ENCODE results near the gene CPNE8.

The CPNE8 gene

DNA sequence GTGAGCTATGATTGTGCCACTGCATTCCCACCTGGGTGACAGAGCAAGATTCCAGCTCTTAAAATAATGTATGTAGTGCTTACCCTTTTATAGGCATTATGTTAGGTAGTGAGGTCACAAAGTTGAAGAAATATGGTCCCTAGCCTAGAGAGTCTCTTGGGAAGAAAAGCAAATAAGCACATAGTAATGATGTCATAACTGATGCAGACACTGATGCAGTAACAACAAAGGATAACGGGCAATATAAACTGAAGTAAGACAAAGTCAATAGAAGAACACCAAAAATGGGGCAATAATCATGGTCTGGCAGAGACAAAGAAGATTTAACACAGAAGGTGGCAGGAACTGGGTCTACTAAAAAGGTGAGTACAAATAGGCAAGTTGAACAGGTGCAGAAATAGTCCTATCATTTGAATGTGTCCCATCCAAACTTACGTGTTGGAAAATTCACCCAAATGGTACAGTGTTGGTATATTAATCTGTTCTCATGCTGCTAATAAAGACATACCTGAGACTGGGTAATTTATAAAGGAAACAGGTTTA lies 93.5 kb downstream of the CPNE8 start:
- 100% methylated on average over 1 of the region's 2 CpGs for WGBS (ENCODE audit: insufficient coverage)
- POLR2A ChIA-PET, result no interaction called here
- Histone ChIP-seq H3K4me1 (ENCODE audit: control extremely low read depth in 1 of 4, control insufficient read depth in 4 of 4, insufficient read depth in 4 of 4, low read length in 3 of 4) (no peaks in the 10 kb centered on the region), H3K27ac (ENCODE audit: insufficient read depth in 1 of 2, low read depth in 1 of 2, low read length in 2 of 2, poor library complexity in 1 of 2, severe bottlenecking in 2 of 2) (no peak overlapping the region), H3K4me3 (ENCODE audit: control insufficient read depth in 1 of 7, extremely low read depth in 1 of 7, insufficient read depth in 4 of 7, low read depth in 2 of 7, low read length in 6 of 7) (no peak overlapping the region), H3K36me3 (ENCODE audit: control insufficient read depth in 4 of 4, insufficient read depth in 4 of 4, low read length in 3 of 4) (peaks cover 4 to 18% (median 5%) of the 10 kb centered on the region in 4 experiments), H3K27me3 (replicated peaks in 2 of 5; ENCODE audit: control insufficient read depth in 4 of 5, insufficient read depth in 5 of 5, low read length in 4 of 5) (no peaks in the 10 kb centered on the region), H3K9me3 (ENCODE audit: control extremely low read depth in 1 of 5, control insufficient read depth in 4 of 5, insufficient read depth in 2 of 5, low read depth in 1 of 5, low read length in 4 of 5) (peaks cover 0 to 9% (median 2%) of the 10 kb centered on the region in 5 experiments)
- DNase-seq, result no peak
- CTCF ChIA-PET, result interaction anchor here (1.3 kb wide), 1 partner anchor 12 kb away, joined by 3 read pairs; no protein-coding TSS in a partner anchor

- POLR2A ChIA-PET, result interaction anchor here (0.6 kb wide), 1 partner anchor 115 kb away, joined by 3 read pairs; no protein-coding TSS in a partner anchor
- peaks cover 0 to 9% (median 2%) of the 10 kb centered on the region in 5 experiments for H3K9me3 ChIP-seq (ENCODE audit: control extremely low read depth in 1 of 5, control insufficient read depth in 4 of 5, insufficient read depth in 2 of 5, low read depth in 1 of 5, low read length in 4 of 5)
- no peak overlapping the region for H3K4me3 ChIP-seq (ENCODE audit: control insufficient read depth in 1 of 7, extremely low read depth in 1 of 7, insufficient read depth in 4 of 7, low read depth in 2 of 7, low read length in 6 of 7)
- H3K27me3 ChIP-seq (replicated peaks in 2 of 5; ENCODE audit: control insufficient read depth in 4 of 5, insufficient read depth in 5 of 5, low read length in 4 of 5), result no peaks in the 10 kb centered on the region
- peak in 2 of 3 donors; percentile 11 to 37 for DNase-seq
- peaks cover 4 to 18% (median 5%) of the 10 kb centered on the region in 4 experiments for H3K36me3 ChIP-seq (ENCODE audit: control insufficient read depth in 4 of 4, insufficient read depth in 4 of 4, low read length in 3 of 4)
- no peak overlapping the region for H3K27ac ChIP-seq (ENCODE audit: insufficient read depth in 1 of 2, low read depth in 1 of 2, low read length in 2 of 2, poor library complexity in 1 of 2, severe bottlenecking in 2 of 2)
- no peaks in the 10 kb centered on the region for H3K4me1 ChIP-seq (ENCODE audit: control extremely low read depth in 1 of 4, control insufficient read depth in 4 of 4, insufficient read depth in 4 of 4, low read length in 3 of 4)
- CTCF ChIA-PET, result no interaction called here
Observed at GRCh38 chr12:38809832-38810231, 95.6 kb downstream of the CPNE8 start.

DNA sequence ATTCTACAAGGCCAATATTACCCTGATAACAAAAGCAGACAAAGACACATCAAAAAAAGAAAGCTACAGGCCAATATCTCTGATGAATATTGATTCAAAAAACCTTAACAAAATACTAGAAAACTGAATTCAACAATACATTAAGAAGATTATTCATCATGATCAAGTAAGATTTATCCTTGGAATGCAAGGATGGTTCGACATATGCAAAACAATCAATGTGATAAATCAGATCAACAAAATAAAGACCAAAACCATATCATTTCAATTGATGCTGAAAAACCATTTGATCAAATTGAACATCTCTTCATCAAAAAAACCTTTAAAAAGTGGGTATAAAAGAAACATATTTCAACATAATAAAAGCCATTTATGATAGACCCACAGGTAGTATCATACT lies 117.3 kb downstream of the CPNE8 start:
- peak; percentile 4 to 54 (median 39) for DNase-seq
- ChIA-PET POLR2A (no interaction called here), CTCF (no interaction called here)
- Histone ChIP-seq H3K9me3 (ENCODE audit: control extremely low read depth in 1 of 5, control insufficient read depth in 4 of 5, insufficient read depth in 2 of 5, low read depth in 1 of 5, low read length in 4 of 5) (peaks cover 2 to 58% (median 8%) of the 10 kb centered on the region in 5 experiments), H3K27ac (ENCODE audit: insufficient read depth in 1 of 2, low read depth in 1 of 2, low read length in 2 of 2, poor library complexity in 1 of 2, severe bottlenecking in 2 of 2) (no peak overlapping the region), H3K27me3 (replicated peaks in 2 of 5; ENCODE audit: control insufficient read depth in 4 of 5, insufficient read depth in 5 of 5, low read length in 4 of 5) (no peaks in the 10 kb centered on the region), H3K4me3 (ENCODE audit: control insufficient read depth in 1 of 7, extremely low read depth in 1 of 7, insufficient read depth in 4 of 7, low read depth in 2 of 7, low read length in 6 of 7) (no peak overlapping the region), H3K36me3 (ENCODE audit: control insufficient read depth in 4 of 4, insufficient read depth in 4 of 4, low read length in 3 of 4) (peaks cover 0 to 12% (median under 1%) of the 10 kb centered on the region in 4 experiments), H3K4me1 (ENCODE audit: control extremely low read depth in 1 of 4, control insufficient read depth in 4 of 4, insufficient read depth in 4 of 4, low read length in 3 of 4) (no peaks in the 10 kb centered on the region)
- WGBS (ENCODE audit: insufficient coverage), result no CpG with 5 or more reads among the region's 1 CpG

- no peak overlapping the region for H3K27ac ChIP-seq (ENCODE audit: insufficient read depth in 1 of 2, low read depth in 1 of 2, low read length in 2 of 2, poor library complexity in 1 of 2, severe bottlenecking in 2 of 2)
- ChIA-PET CTCF (interaction anchor here (1.1 kb wide), 1 partner anchor 19 kb away, joined by 4 read pairs; no protein-coding TSS in a partner anchor), POLR2A (no interaction called here)
- H3K4me3 ChIP-seq (ENCODE audit: control insufficient read depth in 1 of 7, extremely low read depth in 1 of 7, insufficient read depth in 4 of 7, low read depth in 2 of 7, low read length in 6 of 7), result no peak overlapping the region
- H3K9me3 ChIP-seq (ENCODE audit: control extremely low read depth in 1 of 5, control insufficient read depth in 4 of 5, insufficient read depth in 2 of 5, low read depth in 1 of 5, low read length in 4 of 5), result peaks cover 2 to 51% (median 8%) of the 10 kb centered on the region in 5 experiments
- H3K27me3 ChIP-seq (replicated peaks in 2 of 5; ENCODE audit: control insufficient read depth in 4 of 5, insufficient read depth in 5 of 5, low read length in 4 of 5), result no peaks in the 10 kb centered on the region
- peaks cover 0 to 9% (median 1%) of the 10 kb centered on the region in 4 experiments for H3K36me3 ChIP-seq (ENCODE audit: control insufficient read depth in 4 of 4, insufficient read depth in 4 of 4, low read length in 3 of 4)
- DNase-seq, result no peak
- no peaks in the 10 kb centered on the region for H3K4me1 ChIP-seq (ENCODE audit: control extremely low read depth in 1 of 4, control insufficient read depth in 4 of 4, insufficient read depth in 4 of 4, low read length in 3 of 4)
- no CpG with 5 or more reads among the region's 1 CpG for WGBS (ENCODE audit: insufficient coverage)
Observed at GRCh38 chr12:38785381-38785780, 120.0 kb downstream of the CPNE8 start.

GRCh38 chr12:38783304-38783703 lies 122.1 kb downstream of the CPNE8 start:
- Histone ChIP-seq H3K27me3 (replicated peaks in 2 of 5; ENCODE audit: control insufficient read depth in 4 of 5, insufficient read depth in 5 of 5, low read length in 4 of 5) (no peaks in the 10 kb centered on the region), H3K4me3 (ENCODE audit: control insufficient read depth in 1 of 7, extremely low read depth in 1 of 7, insufficient read depth in 4 of 7, low read depth in 2 of 7, low read length in 6 of 7) (no peak overlapping the region), H3K9me3 (ENCODE audit: control extremely low read depth in 1 of 5, control insufficient read depth in 4 of 5, insufficient read depth in 2 of 5, low read depth in 1 of 5, low read length in 4 of 5) (peaks cover 0 to 44% (median 5%) of the 10 kb centered on the region in 5 experiments), H3K36me3 (ENCODE audit: control insufficient read depth in 4 of 4, insufficient read depth in 4 of 4, low read length in 3 of 4) (peaks cover 0 to 14% (median 6%) of the 10 kb centered on the region in 4 experiments), H3K4me1 (ENCODE audit: control extremely low read depth in 1 of 4, control insufficient read depth in 4 of 4, insufficient read depth in 4 of 4, low read length in 3 of 4) (no peaks in the 10 kb centered on the region), H3K27ac (ENCODE audit: insufficient read depth in 1 of 2, low read depth in 1 of 2, low read length in 2 of 2, poor library complexity in 1 of 2, severe bottlenecking in 2 of 2) (no peak overlapping the region)
- no peak for DNase-seq
- whole genome bisulfite sequencing (ENCODE audit: insufficient coverage), result 50% methylated on average over 1 of the region's 2 CpGs
- ChIA-PET POLR2A (no interaction called here), CTCF (no interaction called here)

DNA sequence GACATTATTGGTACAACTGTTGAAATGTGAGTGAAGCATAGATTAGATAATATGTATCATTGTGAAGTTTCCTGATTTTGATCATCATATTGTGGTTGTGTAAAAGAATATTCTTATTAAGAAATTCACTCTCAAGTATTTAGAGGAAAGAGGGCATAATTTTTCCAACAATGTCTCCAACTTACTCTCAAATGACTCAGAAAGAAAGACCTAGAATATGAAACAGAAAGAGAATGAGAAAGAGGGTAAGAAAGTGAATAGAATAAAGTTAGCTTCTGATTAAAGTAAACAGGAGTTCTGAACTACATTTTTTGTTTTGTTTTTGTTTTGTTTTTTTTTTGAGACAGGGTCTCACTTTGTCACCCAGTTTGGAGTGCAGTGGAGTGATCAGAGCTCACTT lies 123.0 kb downstream of the CPNE8 start:
- Histone ChIP-seq H3K9me3 (ENCODE audit: control extremely low read depth in 1 of 5, control insufficient read depth in 4 of 5, insufficient read depth in 2 of 5, low read depth in 1 of 5, low read length in 4 of 5) (peaks cover 0 to 39% (median 3%) of the 10 kb centered on the region in 5 experiments), H3K4me3 (ENCODE audit: control insufficient read depth in 1 of 7, extremely low read depth in 1 of 7, insufficient read depth in 4 of 7, low read depth in 2 of 7, low read length in 6 of 7) (no peak overlapping the region), H3K27me3 (replicated peaks in 2 of 5; ENCODE audit: control insufficient read depth in 4 of 5, insufficient read depth in 5 of 5, low read length in 4 of 5) (no peaks in the 10 kb centered on the region), H3K4me1 (ENCODE audit: control extremely low read depth in 1 of 4, control insufficient read depth in 4 of 4, insufficient read depth in 4 of 4, low read length in 3 of 4) (no peaks in the 10 kb centered on the region), H3K36me3 (ENCODE audit: control insufficient read depth in 4 of 4, insufficient read depth in 4 of 4, low read length in 3 of 4) (peaks cover 0 to 17% (median 6%) of the 10 kb centered on the region in 4 experiments), H3K27ac (ENCODE audit: insufficient read depth in 1 of 2, low read depth in 1 of 2, low read length in 2 of 2, poor library complexity in 1 of 2, severe bottlenecking in 2 of 2) (no peak overlapping the region)
- CTCF ChIA-PET, result no interaction called here
- DNase-seq, result no peak
- POLR2A ChIA-PET, result no interaction called here

DNA sequence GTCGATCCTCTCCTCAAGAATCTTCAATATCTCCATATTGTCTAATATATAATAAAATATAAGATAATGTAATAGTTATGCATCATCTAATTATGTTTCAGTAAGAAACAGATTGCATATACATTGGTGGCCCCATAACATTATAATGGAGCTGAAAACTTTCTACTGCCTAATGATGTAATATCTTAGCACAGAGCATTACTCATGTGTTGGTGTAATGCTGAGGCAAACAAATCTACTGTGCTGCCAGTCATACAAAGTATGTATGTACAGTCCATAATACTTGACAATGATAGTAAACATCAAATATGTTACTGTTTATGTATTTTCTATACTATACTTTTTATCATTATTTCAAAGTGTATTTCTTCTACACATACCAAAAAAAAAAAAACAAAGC lies 128.7 kb downstream of the CPNE8 start:
- peaks cover 0 to 5% (median 1%) of the 10 kb centered on the region in 4 experiments for H3K4me1 ChIP-seq (ENCODE audit: control extremely low read depth in 1 of 4, control insufficient read depth in 4 of 4, insufficient read depth in 4 of 4, low read length in 3 of 4)
- ChIA-PET POLR2A (no interaction called here), CTCF (no interaction called here)
- no CpG with 5 or more reads among the region's 1 CpG for WGBS (ENCODE audit: insufficient coverage)
- no peaks in the 10 kb centered on the region for H3K27me3 ChIP-seq (replicated peaks in 2 of 5; ENCODE audit: control insufficient read depth in 4 of 5, insufficient read depth in 5 of 5, low read length in 4 of 5)
- H3K36me3 ChIP-seq (ENCODE audit: control insufficient read depth in 4 of 4, insufficient read depth in 4 of 4, low read length in 3 of 4), result peaks cover 0 to 8% (median 8%) of the 10 kb centered on the region in 4 experiments
- H3K4me3 ChIP-seq (ENCODE audit: control insufficient read depth in 1 of 7, extremely low read depth in 1 of 7, insufficient read depth in 4 of 7, low read depth in 2 of 7, low read length in 6 of 7), result no peak overlapping the region
- H3K27ac ChIP-seq (ENCODE audit: insufficient read depth in 1 of 2, low read depth in 1 of 2, low read length in 2 of 2, poor library complexity in 1 of 2, severe bottlenecking in 2 of 2), result no peak overlapping the region
- DNase-seq, result no peak
- H3K9me3 ChIP-seq (ENCODE audit: control extremely low read depth in 1 of 5, control insufficient read depth in 4 of 5, insufficient read depth in 2 of 5, low read depth in 1 of 5, low read length in 4 of 5), result peaks cover 0 to 20% (median 3%) of the 10 kb centered on the region in 5 experiments
